ENCODE data around the gene TUBG1.
A peak's percentile ranks its signal among the peaks of the same experiment; 100 is the strongest.
"Not testable (repeated sequence)": the region's sequence is repeated elsewhere in the genome, so short reads cannot be mapped to it uniquely, and the experiment has no call there.

Gene TUBG1

DNA sequence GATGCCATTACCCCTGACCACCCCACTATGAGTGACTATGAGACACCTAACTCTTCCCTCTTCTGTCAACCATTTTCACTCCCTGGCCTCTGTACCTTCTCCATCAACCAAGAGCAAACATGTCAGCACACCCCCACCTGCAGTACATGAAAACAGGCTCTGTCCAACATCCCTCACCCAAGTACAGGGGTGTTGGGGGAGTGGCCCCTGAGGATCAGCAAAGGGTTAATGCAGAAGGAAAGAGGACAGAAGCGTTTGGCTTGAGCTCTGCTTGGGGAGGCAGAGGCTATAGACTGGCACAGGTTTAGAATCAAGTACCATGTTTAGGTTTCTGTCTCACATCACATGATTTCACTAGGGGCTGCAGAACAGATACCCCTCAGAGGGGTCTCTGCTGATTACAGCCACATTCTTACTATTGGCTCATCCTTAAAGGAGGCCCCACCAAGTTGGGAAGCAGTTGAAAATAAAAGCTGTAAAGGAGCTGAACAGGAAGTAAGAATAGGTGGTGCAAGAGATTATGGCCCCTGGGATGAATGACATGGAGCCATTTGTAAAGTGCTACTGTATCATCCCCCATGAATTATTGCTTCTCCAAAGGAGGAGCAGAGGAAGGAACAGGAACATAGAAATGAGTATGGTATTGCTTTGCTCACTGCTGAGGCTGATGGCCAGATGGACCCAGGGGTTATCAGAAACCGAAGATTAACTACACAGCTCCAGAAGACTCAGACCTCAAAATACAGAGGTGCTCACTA, 29.5 kb upstream of the TUBG1 start:
- no peak for DNase-seq

DNA sequence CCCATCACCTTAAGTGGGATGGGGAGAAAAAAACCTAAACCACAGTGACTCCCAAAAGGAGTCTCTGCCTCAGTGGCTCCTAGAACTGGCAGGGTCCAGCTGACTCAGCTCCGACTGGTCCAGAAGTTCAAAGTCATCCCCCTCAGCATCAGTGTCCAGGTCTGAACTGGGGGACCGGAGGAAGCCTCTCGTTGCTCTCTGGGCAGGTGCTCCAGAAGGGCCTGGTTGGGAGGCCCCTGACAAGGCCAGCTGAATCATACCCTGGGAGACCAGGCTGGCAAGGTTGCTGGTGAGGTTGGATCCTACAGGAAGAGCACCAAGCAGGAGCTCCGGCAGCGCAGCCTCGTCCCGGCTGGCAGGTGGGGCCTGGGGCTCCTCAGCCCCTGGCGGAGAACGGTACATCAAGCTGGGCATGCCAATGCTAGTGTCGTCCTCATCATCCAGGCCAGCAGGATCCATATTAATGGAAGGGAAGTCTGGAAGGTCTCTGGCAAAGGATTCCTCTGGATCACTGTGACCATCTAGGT, 27.7 kb upstream of the TUBG1 start:
- DNase-seq, result no peak

- DNase-seq, result no peak
These were observed 24.6 kb upstream of the TUBG1 start for GRCh38 chr17:42584880-42585279.

DNA sequence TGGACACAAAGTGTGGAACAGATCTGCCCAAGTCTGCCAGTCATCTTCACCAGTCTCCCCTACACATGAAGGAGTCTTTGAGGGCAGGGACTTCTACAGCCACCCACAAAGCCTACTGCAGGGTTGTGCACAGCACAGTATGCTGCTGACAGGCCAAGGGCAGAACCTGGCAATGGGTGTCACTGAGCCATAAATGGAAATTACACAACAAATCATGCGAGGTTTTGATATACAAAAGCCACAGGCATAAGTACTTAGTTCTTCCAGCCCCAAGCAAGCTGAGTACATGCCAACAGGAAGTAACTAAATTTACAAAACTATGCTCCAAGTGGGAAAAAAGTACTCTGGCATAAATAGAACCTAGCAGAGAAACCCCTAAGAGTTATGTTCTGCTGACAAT, 24.1 kb upstream of the TUBG1 start:
- no peak for DNase-seq

GRCh38 chr17:42586514-42587230, 22.8 kb upstream of the TUBG1 start:
- no peak for DNase-seq

GRCh38 chr17:42590886-42591285, 18.6 kb upstream of the TUBG1 start:
- DNase-seq, result no peak

GRCh38 chr17:42591411-42591810, 18.1 kb upstream of the TUBG1 start:
- DNase-seq, result no peak

DNA sequence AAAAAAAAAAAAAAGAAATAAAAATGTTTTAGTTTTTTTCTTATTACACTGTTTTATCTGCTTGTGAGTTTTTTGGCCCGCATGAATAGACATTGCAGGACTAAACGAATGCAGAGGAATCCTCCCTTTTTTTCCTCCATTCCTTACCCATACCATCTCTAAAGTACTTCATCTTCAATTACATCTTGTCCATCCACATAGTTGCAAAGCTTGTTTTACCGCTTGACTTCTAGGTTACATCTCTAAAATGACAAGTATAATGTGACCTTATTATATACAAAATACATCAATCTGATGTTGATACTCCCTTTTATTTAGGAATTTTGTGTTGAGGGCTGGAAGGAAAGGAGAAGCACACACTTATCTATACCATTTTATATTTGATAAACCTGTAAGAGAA, 13.1 kb upstream of the TUBG1 start:
- DNase-seq, result no peak

GRCh38 chr17:42598905-42599304, 10.6 kb upstream of the TUBG1 start:
- no peak for DNase-seq

DNA sequence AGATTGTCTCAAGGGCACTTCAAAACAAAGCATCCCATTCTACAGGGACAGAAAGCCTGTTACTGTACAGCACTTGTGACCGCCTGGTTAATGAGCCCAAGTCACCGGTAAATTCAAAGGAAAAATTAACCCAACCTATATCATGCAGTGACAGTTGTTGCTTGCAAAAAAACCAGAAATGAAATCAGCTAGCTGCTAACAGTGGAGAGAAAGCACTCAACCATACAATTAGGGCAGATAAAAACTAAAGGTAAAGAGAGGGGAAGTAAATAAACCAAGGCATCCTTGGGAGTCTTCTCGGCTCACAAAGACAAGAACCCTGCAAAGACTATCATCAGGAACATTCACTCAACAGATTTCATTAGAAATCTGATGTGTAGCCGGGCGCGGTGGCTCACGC, 6.2 kb upstream of the TUBG1 start:
- DNase-seq, result no peak

DNA sequence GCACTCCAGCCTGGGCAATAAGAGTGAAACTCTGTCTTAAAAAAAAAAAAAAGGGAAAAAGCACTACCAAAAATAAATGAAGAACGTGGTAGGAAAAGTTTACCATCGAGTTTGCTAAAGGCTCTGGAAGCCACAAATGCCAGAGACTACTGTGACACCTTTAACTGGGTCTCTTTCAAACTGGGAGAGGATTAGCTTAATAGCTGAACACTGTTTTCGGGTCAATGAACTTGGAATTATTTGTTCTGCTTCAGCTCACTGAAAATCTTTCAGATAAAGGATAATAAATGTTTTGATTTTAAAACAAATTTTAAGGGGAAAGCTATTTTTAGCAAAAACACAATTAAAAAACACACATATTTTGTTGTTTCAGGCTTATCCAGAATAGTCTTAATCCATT, 1.7 kb upstream of the TUBG1 start:
- DNase-seq, result no peak

DNA sequence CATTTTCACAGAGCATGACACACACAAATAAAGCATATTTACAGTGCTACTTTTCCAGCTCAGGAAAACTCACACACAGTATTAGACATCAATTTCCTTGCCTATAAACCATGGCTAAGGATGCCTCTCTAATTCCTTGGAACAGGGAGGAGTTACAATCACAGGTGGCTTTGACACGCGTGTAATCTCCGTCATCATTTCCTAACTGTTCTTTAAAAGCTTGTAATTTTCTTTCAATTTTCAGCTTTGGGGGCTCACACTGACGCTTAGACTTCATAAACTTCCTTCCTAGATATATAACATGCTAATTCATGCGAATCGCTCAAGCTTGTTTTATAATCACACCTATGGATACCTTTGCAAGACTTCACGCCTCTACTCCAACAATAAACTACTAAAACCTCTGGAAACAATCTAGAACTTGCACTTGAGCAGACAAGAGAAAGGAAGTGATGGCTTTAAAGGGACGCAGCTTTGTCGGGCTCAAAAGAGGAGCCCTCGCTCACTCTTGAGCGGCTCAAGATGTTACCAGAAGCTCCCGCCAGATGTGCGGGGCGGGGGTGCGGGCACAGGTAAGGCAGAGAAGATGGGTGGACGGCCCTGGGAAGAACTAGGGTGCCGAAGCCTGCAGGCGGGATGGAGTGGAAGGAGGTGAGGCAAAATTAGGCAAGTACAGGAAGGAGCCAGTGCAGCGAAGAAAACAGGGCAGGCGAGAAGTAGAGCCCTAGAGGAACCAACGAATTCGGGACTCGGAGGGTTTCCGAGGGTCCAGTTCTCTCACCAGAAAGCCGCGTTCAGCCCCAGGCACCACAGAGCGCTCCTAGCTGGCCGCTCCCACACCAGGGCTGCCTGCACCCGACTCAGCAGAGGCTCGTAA, 940 bp upstream of the TUBG1 start:
- peak in 1 of 2 experiments; percentile 3 for DNase-seq

DNA sequence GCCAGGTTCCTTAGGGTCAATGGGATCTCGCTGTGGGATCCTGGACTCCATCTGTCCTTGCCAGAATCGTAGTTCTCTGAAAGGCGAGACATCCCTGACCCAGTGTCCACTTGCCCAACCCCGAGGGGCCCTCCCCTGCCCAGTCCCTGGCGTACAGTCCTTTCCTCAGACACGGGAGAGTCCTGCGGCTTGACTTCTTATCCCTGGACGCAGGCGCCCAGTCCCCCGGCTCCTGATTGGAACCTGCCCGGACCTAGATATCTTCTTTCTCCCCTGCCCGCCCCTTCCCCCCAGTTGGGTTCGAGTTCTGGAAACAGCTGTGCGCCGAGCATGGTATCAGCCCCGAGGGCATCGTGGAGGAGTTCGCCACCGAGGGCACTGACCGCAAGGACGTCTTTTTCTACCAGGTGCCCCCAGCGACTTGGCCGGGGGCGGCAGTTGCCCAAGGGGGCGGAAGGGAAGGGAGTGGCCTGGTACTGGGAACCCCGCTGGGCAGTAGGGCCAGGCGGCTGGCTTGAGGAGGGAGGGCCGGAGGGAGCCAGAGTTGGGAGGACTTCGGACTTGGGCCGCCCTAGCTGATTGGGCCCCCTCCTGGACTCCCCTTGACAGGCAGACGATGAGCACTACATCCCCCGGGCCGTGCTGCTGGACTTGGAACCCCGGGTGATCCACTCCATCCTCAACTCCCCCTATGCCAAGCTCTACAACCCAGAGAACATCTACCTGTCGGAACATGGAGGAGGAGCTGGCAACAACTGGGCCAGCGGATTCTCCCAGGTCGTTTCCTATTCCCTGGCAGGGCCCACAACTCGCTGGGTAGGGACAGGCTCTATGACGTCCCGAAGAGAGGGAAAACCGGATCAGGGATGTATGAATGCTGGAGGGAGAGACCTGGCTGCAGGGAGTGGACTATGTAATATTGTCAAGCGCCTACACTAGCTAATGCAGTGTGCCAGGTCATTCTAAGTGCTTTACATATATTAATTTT, 625 bp downstream of the TUBG1 start:
- DNase-seq, result peak in 1 of 2 experiments; percentile 8

- DNase-seq, result no peak
These were observed 2.5 kb downstream of the TUBG1 start for GRCh38 chr17:42612013-42612412.

DNA sequence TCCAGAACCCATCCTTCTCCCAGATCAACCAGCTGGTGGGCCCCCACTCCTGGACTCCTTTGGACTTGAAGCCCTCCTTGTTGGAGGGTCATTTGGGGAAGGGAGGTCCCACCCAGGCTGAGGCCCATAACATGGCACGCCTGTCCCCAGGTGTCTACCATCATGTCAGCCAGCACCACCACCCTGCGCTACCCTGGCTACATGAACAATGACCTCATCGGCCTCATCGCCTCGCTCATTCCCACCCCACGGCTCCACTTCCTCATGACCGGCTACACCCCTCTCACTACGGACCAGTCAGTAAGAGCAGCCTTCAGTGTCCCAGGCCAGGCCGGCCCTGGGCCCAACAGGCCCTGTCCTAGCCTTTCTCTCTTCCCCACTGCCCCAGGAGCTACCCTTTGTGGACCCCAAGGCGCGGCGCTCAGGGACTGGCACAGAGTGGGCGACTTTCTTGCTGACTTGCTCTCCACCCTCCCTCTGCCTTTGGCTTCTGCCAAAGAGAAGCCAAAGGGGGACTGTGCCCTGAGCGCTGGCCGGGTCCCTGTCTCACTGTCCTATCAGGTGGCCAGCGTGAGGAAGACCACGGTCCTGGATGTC, 4.3 kb downstream of the TUBG1 start:
- no peak for DNase-seq

DNA sequence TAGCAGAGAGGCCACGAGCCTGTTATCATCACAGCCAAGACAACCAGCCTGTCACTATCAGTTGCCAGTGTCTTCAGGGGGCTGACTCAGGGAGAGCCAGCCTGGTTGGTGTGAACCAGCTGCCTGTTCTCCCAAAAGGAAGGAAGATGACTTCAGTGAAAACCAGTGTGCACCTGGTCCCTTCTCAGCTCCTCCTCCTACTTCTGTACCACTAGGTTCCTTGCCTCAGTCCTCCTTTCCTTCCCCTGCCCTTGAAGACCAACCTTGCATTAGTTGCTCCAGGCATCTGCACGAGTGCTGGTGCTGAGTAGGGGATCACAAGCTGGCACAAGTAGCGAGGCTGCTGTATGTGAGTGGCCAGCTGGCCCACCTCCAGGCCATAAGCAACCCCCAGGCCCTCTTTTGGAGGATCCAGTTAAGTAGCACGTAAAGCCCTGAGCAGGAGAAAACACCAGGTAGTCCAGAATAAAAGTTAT, 8.5 kb downstream of the TUBG1 start:
- DNase-seq, result no peak

GRCh38 chr17:42618442-42619150, 9.1 kb downstream of the TUBG1 start:
- no peak for DNase-seq

GRCh38 chr17:42621987-42622386, 12.5 kb downstream of the TUBG1 start:
- DNase-seq, result not testable (repeated sequence)

- no peak for DNase-seq
These were observed 13.8 kb downstream of the TUBG1 start for GRCh38 chr17:42623271-42623670.

- no peak for DNase-seq
These were observed 14.5 kb downstream of the TUBG1 start for GRCh38 chr17:42623732-42624596.
